HG03066 (cell line): ENCODE measurements around the gene PRIM2.
"Not testable (repeated sequence)": the region's sequence is repeated elsewhere in the genome, so short reads cannot be mapped to it uniquely, and the experiment has no call there.

Source experiments
- ATAC-seq: cut with Tn5 transposase; IDR thresholded peaks from one replicate; pipeline ENCODE4 v1.9.1; 2021; ENCODE audit warnings: low read depth; ENCODE audit not compliant: unreplicated experiment

Gene PRIM2

GRCh38 chr6:57358319-57358718 lies 40.9 kb downstream of the PRIM2 start:
- ATAC-seq, result not testable (repeated sequence)

GRCh38 chr6:57359766-57360165 lies 42.3 kb downstream of the PRIM2 start:
- ATAC-seq, result not testable (repeated sequence)

- ATAC-seq, result not testable (repeated sequence)
These were observed 44.9 kb downstream of the PRIM2 start for GRCh38 chr6:57362340-57362739.

- not testable (repeated sequence) for ATAC-seq
These were observed 47.7 kb downstream of the PRIM2 start for GRCh38 chr6:57365076-57365583.

GRCh38 chr6:57368965-57369731 lies 51.7 kb downstream of the PRIM2 start:
- ATAC-seq, result not testable (repeated sequence)

GRCh38 chr6:57371779-57372178 lies 54.3 kb downstream of the PRIM2 start:
- ATAC-seq, result not testable (repeated sequence)

GRCh38 chr6:57374764-57375163 lies 57.3 kb downstream of the PRIM2 start:
- not testable (repeated sequence) for ATAC-seq

- not testable (repeated sequence) for ATAC-seq
These were observed 58.7 kb downstream of the PRIM2 start for GRCh38 chr6:57376083-57376482.

- ATAC-seq, result not testable (repeated sequence)
These were observed 71.7 kb downstream of the PRIM2 start for GRCh38 chr6:57389038-57389592.

GRCh38 chr6:57390818-57391217 lies 73.4 kb downstream of the PRIM2 start:
- not testable (repeated sequence) for ATAC-seq

GRCh38 chr6:57392047-57392446 lies 74.6 kb downstream of the PRIM2 start:
- not testable (repeated sequence) for ATAC-seq

GRCh38 chr6:57419341-57419740 lies 101.9 kb downstream of the PRIM2 start:
- ATAC-seq, result not testable (repeated sequence)

- peak; percentile 62 for ATAC-seq
These were observed 104.1 kb downstream of the PRIM2 start for GRCh38 chr6:57421503-57421902.

GRCh38 chr6:57423468-57423867 lies 106.0 kb downstream of the PRIM2 start:
- ATAC-seq, result no peak

GRCh38 chr6:57431742-57432141 lies 114.3 kb downstream of the PRIM2 start:
- not testable (repeated sequence) for ATAC-seq

- ATAC-seq, result no peak
These were observed 114.7 kb downstream of the PRIM2 start for GRCh38 chr6:57432157-57432556.

- ATAC-seq, result peak; percentile 50
These were observed 115.7 kb downstream of the PRIM2 start for GRCh38 chr6:57432919-57433684.

- ATAC-seq, result not testable (repeated sequence)
These were observed 116.4 kb downstream of the PRIM2 start for GRCh38 chr6:57433790-57434189.

- ATAC-seq, result no peak
These were observed 117.5 kb downstream of the PRIM2 start for GRCh38 chr6:57434944-57435343.

GRCh38 chr6:57435475-57436160 lies 118.2 kb downstream of the PRIM2 start:
- no peak for ATAC-seq
